Heart left ventricle (tissue), 16 donors: ENCODE data around the gene GNB3. TPM values are rescaled to one million over a fixed set of nuclear protein-coding genes. Genes with fewer than 3 reads are reported as not detected.
A peak's percentile ranks its signal among the peaks of the same experiment; 100 is the strongest.

ENCODE experiments used
- ATAC-seq, 4 donors: fragments of 200-7000 bp; cut with Tn5 transposase; one replicate each; pipeline ENCODE4 v1.9.1; 2020 to 2022; ENCODE audit warnings: moderate library complexity in 4 of 4, mild to moderate bottlenecking in 3 of 4, moderate number of reproducible peaks in 1 of 4
- DNase-seq, 5 donors: peaks; one replicate each; pipeline ENCODE4 v3.0.0-alpha.2; 2020
- H3K27ac ChIP-seq, 12 donors: fragments of 200-600 bp; sonication (generic) in 4 of 12; one replicate each; pipeline versions ENCODE4 v1.5.0 to v1.8.0; 2016 to 2022; ENCODE audit warnings: mild to moderate bottlenecking in 2 of 12
- H3K27me3 ChIP-seq, 9 donors: fragments of 200-600 bp; sonication (generic) in 2 of 9; one replicate each; pipeline versions ENCODE4 v1.5.1 to v1.8.0; 2016 to 2022; ENCODE audit warnings: mild to moderate bottlenecking in 3 of 9
- H3K36me3 ChIP-seq, 9 donors: fragments of 200-600 bp; sonication (generic) in 2 of 9; one replicate each; pipeline versions ENCODE4 v1.5.0 to v1.8.0; 2018 to 2022; ENCODE audit warnings: mild to moderate bottlenecking in 2 of 9
- H3K4me1 ChIP-seq, 12 donors: fragments of 200-600 bp; sonication (generic) in 4 of 12; one replicate each; pipeline versions ENCODE4 v1.5.0 to v1.8.0; 2016 to 2022; ENCODE audit warnings: mild to moderate bottlenecking in 3 of 12
- H3K4me3 ChIP-seq, 12 donors: fragments of 200-600 bp; sonication (generic) in 4 of 12; one replicate each; pipeline versions ENCODE4 v1.5.0 to v1.8.0; 2017 to 2022; ENCODE audit warnings: mild to moderate bottlenecking in 9 of 12, moderate library complexity in 4 of 12
- H3K9me3 ChIP-seq, 12 donors: fragments of 200-600 bp; sonication (generic) in 4 of 12; one replicate each; pipeline versions ENCODE4 v1.5.0 to v1.8.0; 2016 to 2022; ENCODE audit warnings: mild to moderate bottlenecking in 1 of 12
- CTCF ChIP-seq, 12 donors: fragments of 200-600 bp; sonication (generic) in 4 of 12; IDR thresholded peaks; one replicate each; pipeline versions ENCODE4 v1.5.0 to v1.8.0; 2018 to 2022; ENCODE audit warnings: antibody characterized with exemption in 12 of 12, mild to moderate bottlenecking in 5 of 12
- POLR2A ChIP-seq, 2 donors: fragments of 450-650 bp; IDR thresholded peaks; one replicate each; pipeline ENCODE4 v1.6.1; 2017; ENCODE audit warnings: antibody characterized with exemption in 2 of 2, mild to moderate bottlenecking in 2 of 2, moderate library complexity in 2 of 2
- WGBS, 4 donors: extraction: QIAGEN DNeasy Blood & Tissue Kit in 2 of 4; methylation state at CpG; one replicate each; pipeline versions ENCODE4 v1.1.5 to v1.1.7; 2013 to 2018; 5-methylcytosine and 5-hydroxymethylcytosine counted together
- intact Hi-C, 10 donors: fragments of 100-400 bp; cut with DNase I; formaldehyde crosslinking; loops; one replicate each; pipeline versions ENCODE4 v1.11.1 to v1.14.2; 2022
- polyA plus RNA-seq, 2 donors: library from polyadenylated mRNA; stranded (reverse); fragments of 200-250 nt; gene quantifications; one replicate each; pipeline ENCODE4 v1.2.3, GENCODE V29; 2013
- total RNA-seq, 9 donors: library from RNA; depleted of rRNA in 2 of 9; stranded (reverse); fragments of >200 nt in 2 of 9; fragmentation: NEBNext Ultra II Directional in 3 of 9; extraction: Animal tissue kit (Norgen Biotek cat#: 25700) in 3 of 9; gene quantifications; one replicate each; pipeline versions ENCODE4 v1.1.0 to v1.2.4, GENCODE V29; 2016 to 2023
- donor health status: ischemic (EF 13 %, LVEDD 7.1; RV severe dilation, severe dysfunction).
- donor health status: healthy with polysubstance abuse.
- donor health status: DM: no; HTN: yes; CAD: no.
- donor health status: DM: no; HTN: no; CAD: no.
- donor health status: ischemic (EF 25% LVEDD 6.9; RV normal size, moderate dysfunction).
- donor health status: ischemic (EF 25% LVEDD 5.7; RV mildly dilated, moderate dysfunction).
- donor health status: healthy.
- donor health status: DM: yes; HTN: yes; CAD: no.
- donor health status: ischemic (EF 35%, LVEDD 5.7; RV mildly dilated, moderate dysfunction).
- donor health status: nonischemic (EF 11% LVEDD 7.7; RV severe dilation, severe dysfunction).
- donor health status: DM: yes; HTN: yes; CAD: no.
- donor health status: PGD.
- donor health status: ischemic (EF 29% LVEDD 5.4; RV normal size, mild dysfunction).
- donor health status: nonischemic (EF 23%, LVEDD 6.1; RV moderate dilation, normal function).

GNB3 gene
- total and polyA plus RNA-seq, 11 donors = 0.64 to 12.4 (median 6.2) TPM

- no peak for DNase-seq
- TF ChIP-seq POLR2A (IDR thresholded peaks at IDR 0.05) = no peak
- TF ChIP-seq CTCF (IDR thresholded peaks at IDR 0.05) = no peak
- Histone ChIP-seq H3K27me3 (no peaks in the 10 kb centered on the region), H3K4me1 (peaks cover 0 to 34% (median 12%) of the 10 kb centered on the region in 12 donors), H3K4me3 (no peak overlapping the region), H3K9me3 (no peaks in the 10 kb centered on the region), H3K27ac (no peak overlapping the region), H3K36me3 (peaks cover 0 to 78% (median 37%) of the 10 kb centered on the region in 9 donors)
- intact Hi-C loops = no loop called here
- WGBS, 4 donors = 92 to 94% (median 93%) methylated on average over 11 to 16 of the region's 16 CpGs
- no peak for ATAC-seq
Measured at GRCh38 chr12:6838854-6839253, 1.9 kb upstream of the GNB3 start.

DNA sequence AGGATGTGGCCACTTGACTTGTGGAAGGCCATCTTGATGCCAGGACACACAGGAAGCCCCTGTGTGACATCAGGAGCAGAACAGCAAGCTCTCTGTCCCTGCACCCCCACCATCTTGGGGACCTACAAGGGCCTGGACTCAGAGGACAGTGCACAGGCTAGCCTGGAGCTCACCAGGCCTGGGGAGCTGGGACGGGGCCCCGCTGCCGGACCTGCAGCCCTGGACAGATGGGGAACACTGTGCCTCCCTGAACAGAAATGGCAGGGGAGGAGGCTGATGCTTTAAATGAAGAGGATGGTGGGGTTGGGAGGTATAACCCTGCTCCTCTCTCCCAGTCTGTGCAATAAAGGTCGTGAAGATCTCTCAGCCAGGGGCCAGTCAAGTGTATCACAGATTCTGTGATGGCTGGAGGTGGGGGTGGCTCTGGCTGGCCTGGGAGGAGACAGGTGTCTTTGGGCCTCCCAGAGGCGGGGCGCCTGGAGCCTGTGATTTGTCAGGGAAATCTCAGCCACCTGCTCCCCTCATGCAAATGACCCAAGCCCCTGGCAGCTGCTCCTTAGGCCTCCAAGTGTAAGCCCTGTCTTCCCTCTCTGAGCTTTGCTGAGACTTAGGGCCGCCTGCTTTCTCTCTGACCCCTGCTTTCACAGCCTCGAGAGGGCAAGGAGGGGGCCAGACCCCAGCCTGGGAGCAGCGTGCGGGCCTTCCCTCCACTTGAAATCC lies 1.1 kb upstream of the GNB3 start:
- TF ChIP-seq CTCF (IDR thresholded peaks at IDR 0.05) (no peak), POLR2A (IDR thresholded peaks at IDR 0.05) (no peak)
- Histone ChIP-seq H3K27me3 (no peaks in the 10 kb centered on the region), H3K27ac (peak overlapping the region in 3 of 12 donors; percentile 46 to 65 (median 47)), H3K36me3 (peaks cover 0 to 77% (median 42%) of the 10 kb centered on the region in 9 donors), H3K4me3 (no peak overlapping the region), H3K9me3 (no peaks in the 10 kb centered on the region), H3K4me1 (peaks cover 0 to 30% (median 11%) of the 10 kb centered on the region in 12 donors)
- intact Hi-C loops = no loop called here
- 72 to 84% (median 81%) methylated on average over 10 of the region's 10 CpGs for WGBS, 4 donors
- DNase-seq = no peak
- ATAC-seq = peak in 1 of 4 donors; percentile 1

DNA sequence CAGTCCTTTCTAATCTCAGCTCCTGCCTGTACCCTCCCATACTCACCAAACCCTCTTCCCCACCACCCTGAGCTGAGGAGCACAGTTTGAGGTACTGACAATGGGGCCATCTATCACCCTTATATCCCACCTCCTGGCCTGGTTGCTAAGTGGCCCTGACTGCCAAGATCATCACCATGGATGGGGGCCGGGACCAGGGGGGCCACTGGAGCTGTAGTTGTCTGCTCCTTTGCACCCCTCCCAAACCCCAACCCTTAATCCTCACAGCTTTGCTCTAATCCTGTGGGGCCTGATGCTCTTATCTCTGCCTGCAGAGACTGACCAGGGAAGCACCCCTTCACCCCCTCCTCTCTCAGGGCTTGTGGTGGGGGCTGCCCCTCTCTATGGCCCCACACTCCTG lies 395 bp upstream of the GNB3 start:
- H3K36me3 ChIP-seq = peaks cover 0 to 78% (median 48%) of the 10 kb centered on the region in 9 donors
- H3K4me3 ChIP-seq = no peak overlapping the region
- WGBS, 4 donors = 18 to 59% (median 37%) methylated on average over 1 of the region's 1 CpG
- DNase-seq (peak in 1 of 5 donors; percentile 36), ATAC-seq (peak in 3 of 4 donors; percentile 1 to 3 (median 1))
- TF ChIP-seq POLR2A (IDR thresholded peaks at IDR 0.05) (no peak), CTCF (IDR thresholded peaks at IDR 0.05) (no peak)
- H3K9me3 ChIP-seq = no peaks in the 10 kb centered on the region
- intact Hi-C loops = no loop called here
- no peaks in the 10 kb centered on the region for H3K27me3 ChIP-seq
- peaks cover 0 to 26% (median 7%) of the 10 kb centered on the region in 12 donors for H3K4me1 ChIP-seq
- H3K27ac ChIP-seq = peak overlapping the region in 5 of 12 donors; percentile 31 to 65 (median 47)

DNA sequence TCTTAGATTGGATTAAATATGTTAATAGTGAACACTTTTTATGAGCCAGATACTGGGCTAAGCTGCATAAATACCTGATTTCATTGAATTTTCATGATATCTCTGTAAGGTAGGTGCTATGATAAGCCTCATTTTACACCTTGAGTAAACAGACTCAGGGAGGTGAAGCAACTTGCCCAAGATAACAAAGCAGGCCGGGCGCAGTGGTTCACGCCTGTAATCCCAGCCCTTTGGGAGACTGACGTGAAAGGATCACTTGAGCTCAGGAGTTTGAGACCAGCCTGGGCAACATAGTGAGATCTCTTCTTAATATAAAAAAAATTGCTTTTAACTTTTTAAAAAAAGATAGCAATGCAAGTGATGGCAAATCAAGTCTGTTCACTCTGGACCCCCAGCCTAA lies 1.4 kb downstream of the GNB3 start:
- no peak for TF ChIP-seq CTCF (IDR thresholded peaks at IDR 0.05)
- no peak for TF ChIP-seq POLR2A (IDR thresholded peaks at IDR 0.05)
- Histone ChIP-seq H3K27ac (no peak overlapping the region), H3K4me3 (no peak overlapping the region), H3K4me1 (peaks cover 0 to 16% (median 3%) of the 10 kb centered on the region in 12 donors), H3K9me3 (no peaks in the 10 kb centered on the region), H3K27me3 (no peaks in the 10 kb centered on the region), H3K36me3 (peaks cover 0 to 84% (median 59%) of the 10 kb centered on the region in 9 donors)
- DNase-seq (no peak), ATAC-seq (no peak)
- 91 to 95% (median 94%) methylated on average over 4 of the region's 4 CpGs for WGBS, 4 donors
- intact Hi-C loops = no loop called here
